ENCODE measurements around the gene SV2C.

The SV2C gene

GRCh38 chr5:76174101-76174500 is 90.9 kb downstream of the SV2C start:
- no peak overlapping the region for H2AFZ ChIP-seq (ENCODE audit: low read depth, low read length)
- ATAC-seq (ENCODE audit: insufficient read depth, low read depth) (peak; percentile 63; the same call in 1 of the 3 replicates), DNase-seq (no peak)
- H3K9ac ChIP-seq (ENCODE audit: low read depth, low read length), result no peak overlapping the region
- no peaks in the 10 kb centered on the region for H3K9me3 ChIP-seq (ENCODE audit: insufficient read depth, low read length, severe bottlenecking)
- no peak overlapping the region for H3K4me2 ChIP-seq (ENCODE audit: insufficient read depth, low read length)
- H3K36me3 ChIP-seq (ENCODE audit: insufficient read depth, low read length), result no peaks in the 10 kb centered on the region
- TF ChIP-seq CTCF (IDR thresholded peaks at IDR 0.05; ENCODE audit: borderline replicate concordance, extremely low read depth, low read length, poor library complexity, severe bottlenecking) (no peak), EZH2 (IDR thresholded peaks at IDR 0.05; ENCODE audit: borderline replicate concordance, low read depth, low read length, severe bottlenecking) (no peak)
- no peak overlapping the region for H3K4me3 ChIP-seq (ENCODE audit: low read depth in 1 of 2, low read length in 2 of 2)
- H3K4me1 ChIP-seq (ENCODE audit: insufficient read depth, low read length), result peaks cover 7% of the 10 kb centered on the region
- H3K27me3 ChIP-seq (ENCODE audit: insufficient read depth, low read length, poor library complexity), result no peaks in the 10 kb centered on the region
- no peaks in the 10 kb centered on the region for H3K79me2 ChIP-seq (ENCODE audit: insufficient read depth, low read length)
- no peaks in the 10 kb centered on the region for H4K20me1 ChIP-seq (ENCODE audit: insufficient read depth, low read length)
- H3K27ac ChIP-seq (ENCODE audit: low read length), result no peak overlapping the region

GRCh38 chr5:76175051-76175666 is 92.0 kb downstream of the SV2C start:
- no peaks in the 10 kb centered on the region for H4K20me1 ChIP-seq (ENCODE audit: insufficient read depth, low read length)
- TF ChIP-seq CTCF (IDR thresholded peaks at IDR 0.05; ENCODE audit: borderline replicate concordance, extremely low read depth, low read length, poor library complexity, severe bottlenecking), result peak; percentile 75
- TF ChIP-seq EZH2 (IDR thresholded peaks at IDR 0.05; ENCODE audit: borderline replicate concordance, low read depth, low read length, severe bottlenecking), result no peak
- H3K9ac ChIP-seq (ENCODE audit: low read depth, low read length), result no peak overlapping the region
- H3K4me3 ChIP-seq (ENCODE audit: low read depth in 1 of 2, low read length in 2 of 2), result no peak overlapping the region
- H3K79me2 ChIP-seq (ENCODE audit: insufficient read depth, low read length), result no peaks in the 10 kb centered on the region
- no peak overlapping the region for H3K4me2 ChIP-seq (ENCODE audit: insufficient read depth, low read length)
- H3K27ac ChIP-seq (ENCODE audit: low read length), result no peak overlapping the region
- no peaks in the 10 kb centered on the region for H3K27me3 ChIP-seq (ENCODE audit: insufficient read depth, low read length, poor library complexity)
- peak; percentile 53; the same call in 2 of the 3 replicates for ATAC-seq (ENCODE audit: insufficient read depth, low read depth)
- H3K9me3 ChIP-seq (ENCODE audit: insufficient read depth, low read length, severe bottlenecking), result no peaks in the 10 kb centered on the region
- DNase-seq, result peak; percentile 30
- H3K4me1 ChIP-seq (ENCODE audit: insufficient read depth, low read length), result peaks cover 7% of the 10 kb centered on the region
- H2AFZ ChIP-seq (ENCODE audit: low read depth, low read length), result no peak overlapping the region
- H3K36me3 ChIP-seq (ENCODE audit: insufficient read depth, low read length), result no peaks in the 10 kb centered on the region

GRCh38 chr5:76175821-76176403 is 92.7 kb downstream of the SV2C start:
- no peaks in the 10 kb centered on the region for H3K36me3 ChIP-seq (ENCODE audit: insufficient read depth, low read length)
- DNase-seq, result peak; percentile 26
- no peaks in the 10 kb centered on the region for H3K27me3 ChIP-seq (ENCODE audit: insufficient read depth, low read length, poor library complexity)
- no peaks in the 10 kb centered on the region for H3K9me3 ChIP-seq (ENCODE audit: insufficient read depth, low read length, severe bottlenecking)
- H3K4me3 ChIP-seq (ENCODE audit: low read depth in 1 of 2, low read length in 2 of 2), result no peak overlapping the region
- no peak overlapping the region for H2AFZ ChIP-seq (ENCODE audit: low read depth, low read length)
- peaks cover 7% of the 10 kb centered on the region for H3K4me1 ChIP-seq (ENCODE audit: insufficient read depth, low read length)
- TF ChIP-seq EZH2 (IDR thresholded peaks at IDR 0.05; ENCODE audit: borderline replicate concordance, low read depth, low read length, severe bottlenecking), result no peak
- TF ChIP-seq CTCF (IDR thresholded peaks at IDR 0.05; ENCODE audit: borderline replicate concordance, extremely low read depth, low read length, poor library complexity, severe bottlenecking), result no peak
- no peak overlapping the region for H3K27ac ChIP-seq (ENCODE audit: low read length)
- no peak overlapping the region for H3K9ac ChIP-seq (ENCODE audit: low read depth, low read length)
- peak overlapping the region; percentile 38; the same call in 1 of the 2 replicates for H3K4me2 ChIP-seq (ENCODE audit: insufficient read depth, low read length)
- no peaks in the 10 kb centered on the region for H4K20me1 ChIP-seq (ENCODE audit: insufficient read depth, low read length)
- no peaks in the 10 kb centered on the region for H3K79me2 ChIP-seq (ENCODE audit: insufficient read depth, low read length)
- peak; percentile 85 for ATAC-seq (ENCODE audit: insufficient read depth, low read depth)
